Hepatocyte (in vitro differentiated cells): Measurements from ENCODE around the gene CRIM1. TPM values are rescaled to one million over a fixed set of nuclear protein-coding genes. Genes with fewer than 3 reads are reported as not detected.

Experiments used
- DNase-seq: peaks from one replicate; pipeline ENCODE4 v3.0.0-alpha.2; 2016; ENCODE audit warnings: low spot score
- H2AFZ ChIP-seq: fragments of 200-600 bp; sonication (generic); 2 replicates; pipeline ENCODE4 v1.6.0; 2016; ENCODE audit warnings: antibody characterized with exemption, mild to moderate bottlenecking
- H3K27ac ChIP-seq: fragments of 200-600 bp; sonication (generic); 2 replicates; pipeline ENCODE4 v1.5.1; 2016; ENCODE audit warnings: mild to moderate bottlenecking
- H3K27me3 ChIP-seq: fragments of 200-600 bp; sonication (generic); 2 replicates; pipeline ENCODE4 v1.6.1; 2016
- H3K36me3 ChIP-seq: fragments of 200-600 bp; sonication (generic); replicated peaks from 2 replicates; pipeline ENCODE4 v1.5.1; 2016; ENCODE audit warnings: low read depth; ENCODE audit not compliant: insufficient read depth
- H3K4me1 ChIP-seq: fragments of 200-600 bp; sonication (generic); 2 replicates; pipeline ENCODE4 v1.5.1; 2016; ENCODE audit warnings: mild to moderate bottlenecking, moderate library complexity; ENCODE audit not compliant: insufficient read depth
- H3K4me2 ChIP-seq: fragments of 200-600 bp; sonication (generic); 2 replicates; pipeline ENCODE4 v1.6.0; 2016
- H3K4me3 ChIP-seq: fragments of 200-600 bp; sonication (generic); 2 replicates; pipeline ENCODE4 v1.5.1; 2016; ENCODE audit warnings: mild to moderate bottlenecking
- H3K79me2 ChIP-seq: fragments of 200-600 bp; sonication (generic); 2 replicates; pipeline ENCODE4 v1.6.0; 2017; ENCODE audit warnings: mild to moderate bottlenecking
- H3K9me2 ChIP-seq: fragments of 200-600 bp; sonication (generic); replicated peaks from 2 replicates; pipeline ENCODE4 v1.6.0; 2017; ENCODE audit warnings: mild to moderate bottlenecking; ENCODE audit not compliant: insufficient read depth
- H3K9me3 ChIP-seq: fragments of 200-600 bp; sonication (generic); 2 replicates; pipeline ENCODE4 v1.5.1; 2016; ENCODE audit warnings: low read depth, mild to moderate bottlenecking
- H4K20me1 ChIP-seq: fragments of 200-600 bp; sonication (generic); 2 replicates; pipeline ENCODE4 v1.6.0; 2016; ENCODE audit warnings: mild to moderate bottlenecking; ENCODE audit not compliant: insufficient read depth, poor library complexity, severe bottlenecking
- EZH2 ChIP-seq: fragments of 200-600 bp; sonication (generic); IDR thresholded peaks from 2 replicates; pipeline ENCODE4 v1.6.1; 2016; ENCODE audit warnings: antibody characterized with exemption, mild to moderate bottlenecking, borderline replicate concordance
- EZH2phosphoT487 ChIP-seq: fragments of 200-600 bp; sonication (generic); IDR thresholded peaks from one replicate; pipeline ENCODE4 v1.6.1; 2018; ENCODE audit warnings: antibody characterized with exemption, mild to moderate bottlenecking, low read depth, moderate library complexity; ENCODE audit not compliant: unreplicated experiment, severe bottlenecking
- WGBS: methylation state at CpG from one replicate; pipeline ENCODE4 v1.1.6; 2016; ENCODE audit warnings: low lambda C conversion rate; ENCODE audit errors: missing lambda C conversion rate; 5-methylcytosine and 5-hydroxymethylcytosine counted together
- polyA plus RNA-seq: library from polyadenylated mRNA; unstranded; fragments of >200 nt; fragmentation: Nextera tagmentation; extraction: Ambion mirVana; gene quantifications from 2 replicates; pipeline ENCODE4 v1.2.1, GENCODE V29; 2016
- total RNA-seq: library from RNA; depleted of rRNA; stranded (reverse); fragments of >200 nt; gene quantifications from 2 replicates; pipeline ENCODE4 v1.2.3, GENCODE V29; 2014
- TF ChIP-seq, protein P1 (sequence below): fragments of 200-600 bp; sonication (generic); IDR thresholded peaks from 2 replicates; pipeline ENCODE4 v1.5.1; 2016; ENCODE audit warnings: antibody characterized with exemption, mild to moderate bottlenecking; ENCODE audit not compliant: poor library complexity

Gene CRIM1
- total and polyA plus RNA-seq, 2 experiments from 2014 or later: 23.0 to 40.8 TPM

DNA sequence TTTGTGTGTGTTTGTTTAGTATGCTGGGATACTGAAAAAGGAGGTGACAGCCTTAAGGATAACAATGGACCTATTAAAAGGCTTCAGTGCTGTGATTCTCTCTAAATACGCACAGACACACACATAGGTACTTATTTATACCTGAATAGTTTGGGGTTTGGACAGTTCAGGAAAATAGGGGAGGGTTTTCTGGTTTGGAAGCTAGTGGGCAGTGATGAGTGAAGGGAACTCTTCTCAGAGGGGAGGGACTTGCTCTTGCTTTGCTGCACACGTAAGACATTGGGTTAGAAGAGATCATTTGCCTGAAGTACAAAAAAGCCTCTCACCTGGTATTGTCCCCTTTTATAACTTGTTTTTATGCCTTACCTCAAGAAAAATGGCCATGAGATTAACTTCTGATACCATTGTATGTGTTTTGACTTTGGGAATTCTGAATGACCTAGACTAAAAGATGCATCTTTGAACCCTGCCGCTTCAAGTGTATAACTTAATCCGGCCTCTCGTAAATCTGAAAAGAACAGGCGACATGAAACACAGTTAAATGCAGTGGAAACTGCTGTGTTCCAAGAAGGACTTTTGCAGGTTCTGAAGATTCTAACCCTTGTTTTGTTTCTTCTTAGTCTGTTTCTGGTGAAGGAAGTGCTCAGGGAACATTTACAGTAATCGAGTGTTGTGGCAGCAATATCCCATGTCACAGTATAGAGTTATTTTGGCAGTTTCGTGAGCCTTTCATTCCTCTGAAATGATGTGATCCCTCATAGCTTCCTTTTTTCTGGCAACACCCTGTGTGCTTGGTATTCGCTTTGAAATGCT, 2.5 kb downstream of the CRIM1 start:
- Histone ChIP-seq H3K27me3 (no peaks in the 10 kb centered on the region), H3K27ac (peak overlapping the region; percentile 90), H3K9me3 (no peaks in the 10 kb centered on the region), H3K36me3 (no peaks in the 10 kb centered on the region), H3K79me2 (peaks cover 63% of the 10 kb centered on the region), H3K4me3 (peak overlapping the region; percentile 95), H4K20me1 (peaks cover 28% of the 10 kb centered on the region), H2AFZ (no peak overlapping the region), H3K9me2 (no peaks in the 10 kb centered on the region), H3K4me2 (peak overlapping the region; percentile 85), H3K4me1 (peaks cover 17% of the 10 kb centered on the region)
- 12% methylated on average over 9 of the region's 9 CpGs for WGBS
- peak; percentile 73 for DNase-seq
- TF ChIP-seq EZH2 (no peak), EZH2phosphoT487 (no peak)
- TF ChIP-seq, protein P1, sequence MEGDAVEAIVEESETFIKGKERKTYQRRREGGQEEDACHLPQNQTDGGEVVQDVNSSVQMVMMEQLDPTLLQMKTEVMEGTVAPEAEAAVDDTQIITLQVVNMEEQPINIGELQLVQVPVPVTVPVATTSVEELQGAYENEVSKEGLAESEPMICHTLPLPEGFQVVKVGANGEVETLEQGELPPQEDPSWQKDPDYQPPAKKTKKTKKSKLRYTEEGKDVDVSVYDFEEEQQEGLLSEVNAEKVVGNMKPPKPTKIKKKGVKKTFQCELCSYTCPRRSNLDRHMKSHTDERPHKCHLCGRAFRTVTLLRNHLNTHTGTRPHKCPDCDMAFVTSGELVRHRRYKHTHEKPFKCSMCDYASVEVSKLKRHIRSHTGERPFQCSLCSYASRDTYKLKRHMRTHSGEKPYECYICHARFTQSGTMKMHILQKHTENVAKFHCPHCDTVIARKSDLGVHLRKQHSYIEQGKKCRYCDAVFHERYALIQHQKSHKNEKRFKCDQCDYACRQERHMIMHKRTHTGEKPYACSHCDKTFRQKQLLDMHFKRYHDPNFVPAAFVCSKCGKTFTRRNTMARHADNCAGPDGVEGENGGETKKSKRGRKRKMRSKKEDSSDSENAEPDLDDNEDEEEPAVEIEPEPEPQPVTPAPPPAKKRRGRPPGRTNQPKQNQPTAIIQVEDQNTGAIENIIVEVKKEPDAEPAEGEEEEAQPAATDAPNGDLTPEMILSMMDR: peak; percentile 59

DNA sequence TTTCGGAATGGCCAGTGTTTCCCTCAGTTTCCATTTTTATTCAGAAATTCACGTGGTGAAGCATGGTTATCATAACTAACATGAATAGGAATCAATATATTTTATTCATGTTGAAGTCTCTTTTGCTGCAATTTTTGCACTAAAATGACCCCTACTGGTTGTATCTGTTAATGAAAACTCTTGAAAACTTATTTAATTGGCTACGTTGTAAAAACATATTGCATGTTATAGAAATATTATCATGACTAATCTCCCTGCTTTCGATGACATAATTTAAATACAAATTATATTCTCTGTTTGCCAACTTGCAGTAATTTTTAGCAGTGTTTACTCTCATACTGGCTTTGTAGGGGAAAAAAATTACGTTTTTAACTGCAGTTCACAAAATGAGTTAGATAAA, 3.5 kb downstream of the CRIM1 start:
- Histone ChIP-seq H4K20me1 (peaks cover 28% of the 10 kb centered on the region), H3K4me1 (peaks cover 17% of the 10 kb centered on the region), H3K4me3 (no peak overlapping the region), H3K9me3 (no peaks in the 10 kb centered on the region), H3K27ac (no peak overlapping the region), H3K36me3 (no peaks in the 10 kb centered on the region), H3K27me3 (no peaks in the 10 kb centered on the region), H3K9me2 (no peaks in the 10 kb centered on the region), H3K79me2 (peaks cover 73% of the 10 kb centered on the region), H3K4me2 (peak overlapping the region; percentile 85), H2AFZ (no peak overlapping the region)
- TF ChIP-seq, protein P1: peak; percentile 40
- TF ChIP-seq EZH2phosphoT487 (no peak), EZH2 (no peak)
- WGBS: 70% methylated on average over 5 of the region's 5 CpGs
- DNase-seq: no peak

DNA sequence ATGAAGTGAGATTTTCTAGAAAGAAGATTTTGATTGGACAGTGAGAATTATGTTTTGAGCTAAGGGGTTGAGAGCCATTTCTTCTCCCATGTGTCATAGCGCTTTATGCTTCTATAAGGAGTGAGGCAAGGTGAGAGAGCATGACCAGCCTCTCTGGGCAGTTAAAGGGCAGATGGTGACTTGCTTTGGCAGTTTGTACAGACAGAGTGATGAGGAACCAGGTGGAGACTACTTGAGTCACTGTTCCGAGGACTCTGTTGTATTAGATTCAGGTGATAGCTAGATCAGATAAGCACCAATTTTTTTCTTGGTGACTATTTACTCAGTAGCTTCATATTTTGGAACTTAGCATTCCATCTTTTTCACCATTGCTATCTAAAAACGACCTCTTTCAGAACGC, 4.5 kb downstream of the CRIM1 start:
- Histone ChIP-seq H3K9me2 (no peaks in the 10 kb centered on the region), H4K20me1 (peaks cover 34% of the 10 kb centered on the region), H3K4me1 (peaks cover 17% of the 10 kb centered on the region), H3K27ac (no peak overlapping the region), H3K27me3 (no peaks in the 10 kb centered on the region), H3K4me3 (no peak overlapping the region), H2AFZ (no peak overlapping the region), H3K79me2 (peaks cover 83% of the 10 kb centered on the region), H3K4me2 (no peak overlapping the region), H3K36me3 (no peaks in the 10 kb centered on the region), H3K9me3 (no peaks in the 10 kb centered on the region)
- DNase-seq: no peak
- 86% methylated on average over 4 of the region's 4 CpGs for WGBS
- no peak for TF ChIP-seq EZH2
- TF ChIP-seq, protein P1: no peak
- TF ChIP-seq EZH2phosphoT487: no peak
